Measurements from ENCODE around the gene ADORA1.

ADORA1 gene

GRCh38 chr1:203147376-203147775 lies 19.9 kb downstream of the ADORA1 start:
- no peaks in the 10 kb centered on the region for H3K79me2 ChIP-seq (ENCODE audit: insufficient read depth, low read length)
- TF ChIP-seq EZH2 (IDR thresholded peaks at IDR 0.05; ENCODE audit: borderline replicate concordance, low read length) (no peak), CTCF (IDR thresholded peaks at IDR 0.05; ENCODE audit: low read length) (no peak)
- H3K27ac ChIP-seq (ENCODE audit: low read depth, low read length, poor library complexity, severe bottlenecking): no peak overlapping the region
- H3K9me2 ChIP-seq (ENCODE audit: low read depth, low read length): no peaks in the 10 kb centered on the region
- peaks cover 11% of the 10 kb centered on the region; the same call in 1 of the 2 replicates for H3K27me3 ChIP-seq (ENCODE audit: insufficient read depth, low read length)
- no peaks in the 10 kb centered on the region for H3K9me3 ChIP-seq (ENCODE audit: low read length)
- no peaks in the 10 kb centered on the region for H3K4me1 ChIP-seq (ENCODE audit: insufficient read depth, low read length, severe bottlenecking)
- no peaks in the 10 kb centered on the region for H4K20me1 ChIP-seq (ENCODE audit: insufficient read depth, low read length)
- H2AFZ ChIP-seq (ENCODE audit: low read length): no peak overlapping the region
- H3F3A ChIP-seq (ENCODE audit: insufficient read depth, low read length): no peaks in the 10 kb centered on the region
- no peak overlapping the region for H3K4me3 ChIP-seq (ENCODE audit: low read depth, low read length, poor library complexity, severe bottlenecking)
- no peak overlapping the region for H3K4me2 ChIP-seq (ENCODE audit: low read length)
- H3K36me3 ChIP-seq (ENCODE audit: insufficient read depth, low read length): no peaks in the 10 kb centered on the region
- H3K9ac ChIP-seq (ENCODE audit: low read length): no peak overlapping the region

DNA sequence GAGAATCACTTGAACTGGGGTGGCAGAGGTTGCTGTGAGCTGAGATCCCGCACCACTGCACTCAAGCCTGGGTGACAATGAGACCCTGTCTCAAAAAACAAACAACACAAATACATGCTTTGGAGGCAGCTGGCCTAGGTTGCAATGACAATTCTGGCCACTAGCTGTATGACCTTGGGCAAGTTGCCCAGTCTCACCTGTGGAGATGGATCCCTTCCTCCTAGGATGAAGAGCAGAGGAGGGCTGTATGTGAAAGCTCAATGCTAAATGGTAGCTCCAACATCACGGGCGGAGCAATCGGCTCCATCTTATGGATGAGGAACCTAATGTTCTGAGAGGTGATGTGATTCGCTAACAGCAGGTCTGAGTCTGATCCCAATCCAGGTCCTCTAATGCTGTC lies 20.6 kb downstream of the ADORA1 start:
- Histone ChIP-seq H3K27ac (ENCODE audit: low read depth, low read length, poor library complexity, severe bottlenecking) (no peak overlapping the region), H3K4me3 (ENCODE audit: low read depth, low read length, poor library complexity, severe bottlenecking) (no peak overlapping the region), H3K9me2 (ENCODE audit: low read depth, low read length) (no peaks in the 10 kb centered on the region), H3K9me3 (ENCODE audit: low read length) (no peaks in the 10 kb centered on the region), H3K79me2 (ENCODE audit: insufficient read depth, low read length) (no peaks in the 10 kb centered on the region), H2AFZ (ENCODE audit: low read length) (no peak overlapping the region), H3K4me1 (ENCODE audit: insufficient read depth, low read length, severe bottlenecking) (no peaks in the 10 kb centered on the region), H4K20me1 (ENCODE audit: insufficient read depth, low read length) (no peaks in the 10 kb centered on the region), H3K9ac (ENCODE audit: low read length) (no peak overlapping the region), H3F3A (ENCODE audit: insufficient read depth, low read length) (no peaks in the 10 kb centered on the region), H3K36me3 (ENCODE audit: insufficient read depth, low read length) (no peaks in the 10 kb centered on the region), H3K27me3 (ENCODE audit: insufficient read depth, low read length) (peaks cover 5% of the 10 kb centered on the region; the same call in 1 of the 2 replicates), H3K4me2 (ENCODE audit: low read length) (no peak overlapping the region)
- no peak for TF ChIP-seq EZH2 (IDR thresholded peaks at IDR 0.05; ENCODE audit: borderline replicate concordance, low read length)
- peak; percentile 41 for TF ChIP-seq CTCF (IDR thresholded peaks at IDR 0.05; ENCODE audit: low read length)

DNA sequence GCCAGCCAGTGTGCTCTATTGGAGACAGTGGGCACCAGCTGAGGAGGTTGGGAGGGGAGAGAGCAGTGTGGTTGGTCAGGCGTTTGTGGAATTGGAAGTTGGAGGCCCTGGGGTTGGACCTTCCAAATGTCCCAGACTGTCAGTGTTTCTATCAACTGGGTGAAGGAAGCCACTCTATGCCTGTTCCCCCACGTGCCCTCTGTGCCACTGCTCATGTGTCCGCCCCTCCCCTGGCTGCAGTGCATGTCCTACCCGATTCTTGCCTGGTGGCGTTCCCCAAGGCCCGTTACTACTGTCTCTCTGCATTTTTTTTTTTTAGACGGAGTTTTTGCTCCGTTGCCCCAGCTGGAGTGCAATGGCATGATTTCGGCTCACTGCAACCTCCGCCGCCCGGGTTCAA lies 21.1 kb downstream of the ADORA1 start:
- Histone ChIP-seq H3K36me3 (ENCODE audit: insufficient read depth, low read length) (no peaks in the 10 kb centered on the region), H3K9ac (ENCODE audit: low read length) (no peak overlapping the region), H3F3A (ENCODE audit: insufficient read depth, low read length) (no peaks in the 10 kb centered on the region), H2AFZ (ENCODE audit: low read length) (no peak overlapping the region), H3K4me3 (ENCODE audit: low read depth, low read length, poor library complexity, severe bottlenecking) (no peak overlapping the region), H4K20me1 (ENCODE audit: insufficient read depth, low read length) (no peaks in the 10 kb centered on the region), H3K4me2 (ENCODE audit: low read length) (no peak overlapping the region), H3K79me2 (ENCODE audit: insufficient read depth, low read length) (no peaks in the 10 kb centered on the region), H3K9me2 (ENCODE audit: low read depth, low read length) (no peaks in the 10 kb centered on the region), H3K9me3 (ENCODE audit: low read length) (no peaks in the 10 kb centered on the region), H3K4me1 (ENCODE audit: insufficient read depth, low read length, severe bottlenecking) (no peaks in the 10 kb centered on the region), H3K27me3 (ENCODE audit: insufficient read depth, low read length) (peaks cover 4% of the 10 kb centered on the region; the same call in 1 of the 2 replicates), H3K27ac (ENCODE audit: low read depth, low read length, poor library complexity, severe bottlenecking) (no peak overlapping the region)
- TF ChIP-seq EZH2 (IDR thresholded peaks at IDR 0.05; ENCODE audit: borderline replicate concordance, low read length) (no peak), CTCF (IDR thresholded peaks at IDR 0.05; ENCODE audit: low read length) (no peak)

Data from OCI-LY1 (cell line).